Calu3 (cell line): Measurements from ENCODE around the gene ADGRE1. TPM values are rescaled to one million over a fixed set of nuclear protein-coding genes. Genes with fewer than 3 reads are reported as not detected.

Source experiments
- BruUV-seq: library from RNA; stranded (reverse); fragments of 400-500 nt; replicated peaks from 2 replicates; lab custom pipeline; 2021; lab: Mats Ljungman, UMichigan
- CTCF ChIA-PET: fragments of 300-600 bp; sonication (Branson Sonifier 250); formaldehyde crosslinking; loops from one replicate; lab custom pipeline; 2022; ENCODE audit warnings: antibody characterized with exemption; lab: Charles Lee
- DNase-seq: peaks from one replicate; pipeline ENCODE4 v3.0.0; 2022
- H3K27ac Mint-ChIP-seq: one replicate; pipeline ENCODE4 v1.8.0; 2022; ENCODE audit warnings: mixed read lengths; ENCODE audit not compliant: unreplicated experiment
- H3K27me3 Mint-ChIP-seq: one replicate; pipeline ENCODE4 v1.8.0; 2022; ENCODE audit warnings: mixed read lengths; ENCODE audit not compliant: unreplicated experiment
- H3K36me3 Mint-ChIP-seq: one replicate; pipeline ENCODE4 v1.8.0; 2022; ENCODE audit warnings: mild to moderate bottlenecking, moderate library complexity, mixed read lengths; ENCODE audit not compliant: insufficient read depth, unreplicated experiment
- H3K4me1 Mint-ChIP-seq: one replicate; pipeline ENCODE4 v1.8.0; 2022; ENCODE audit warnings: mild to moderate bottlenecking, low read depth, mixed read lengths; ENCODE audit not compliant: unreplicated experiment
- H3K4me3 Mint-ChIP-seq: one replicate; pipeline ENCODE4 v1.8.0; 2022; ENCODE audit warnings: mild to moderate bottlenecking, low read depth, moderate library complexity, mixed read lengths; ENCODE audit not compliant: unreplicated experiment
- H3K9me3 Mint-ChIP-seq: one replicate; pipeline ENCODE4 v1.8.0; 2022; ENCODE audit warnings: low read depth, mixed read lengths; ENCODE audit not compliant: unreplicated experiment
- CTCF ChIP-seq: fragments of 200-600 bp; IDR thresholded peaks from one replicate; pipeline ENCODE4 v1.8.0; 2022; ENCODE audit warnings: antibody characterized with exemption; ENCODE audit not compliant: unreplicated experiment
- intact Hi-C: fragments of 100-400 bp; cut with micrococcal nuclease; formaldehyde crosslinking; loops from one replicate; pipeline ENCODE4 v1.10.0; 2022; ENCODE audit not compliant: unreplicated experiment
- total RNA-seq: library from RNA; stranded (reverse); gene quantifications from 2 replicates; pipeline ENCODE4 v1.2.3, GENCODE V29; 2022

Gene ADGRE1
- total RNA-seq, 1 experiment from 2014 or later = not detected

DNA sequence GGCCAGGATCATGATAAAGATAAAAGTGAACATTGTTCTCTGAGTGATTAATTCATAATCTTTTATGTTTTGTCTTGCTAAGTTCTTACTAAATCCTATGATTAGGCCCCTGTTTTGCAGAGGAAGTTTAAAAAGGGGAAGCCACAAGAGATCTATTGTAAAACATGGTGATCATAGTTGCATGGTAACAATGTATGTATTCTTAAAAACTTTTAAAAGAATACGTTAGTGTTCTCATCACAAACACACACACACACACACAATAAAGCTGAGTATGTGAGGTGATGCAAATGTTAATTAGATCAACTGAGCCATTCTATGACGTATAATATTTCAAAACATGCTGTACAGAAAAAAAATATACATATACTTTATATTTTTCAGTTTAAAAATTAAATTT is 82.6 kb downstream of the ADGRE1 start:
- no peak overlapping the region for H3K4me3 Mint-ChIP-seq
- DNase-seq = no peak
- no peak for TF ChIP-seq CTCF
- H3K36me3 Mint-ChIP-seq = no peaks in the 10 kb centered on the region
- H3K27ac Mint-ChIP-seq = no peak overlapping the region
- intact Hi-C loops = no loop called here
- BruUV-seq = no TSS peak
- H3K4me1 Mint-ChIP-seq = no peaks in the 10 kb centered on the region
- CTCF ChIA-PET = no interaction called here
- H3K27me3 Mint-ChIP-seq = peaks cover 19% of the 10 kb centered on the region
- no peaks in the 10 kb centered on the region for H3K9me3 Mint-ChIP-seq

GRCh38 chr19:6970443-6970842 is 83.1 kb downstream of the ADGRE1 start:
- no peaks in the 10 kb centered on the region for H3K36me3 Mint-ChIP-seq
- BruUV-seq = no TSS peak
- no peak for TF ChIP-seq CTCF
- no peak overlapping the region for H3K4me3 Mint-ChIP-seq
- intact Hi-C loops = no loop called here
- no peaks in the 10 kb centered on the region for H3K9me3 Mint-ChIP-seq
- H3K27ac Mint-ChIP-seq = no peak overlapping the region
- H3K4me1 Mint-ChIP-seq = no peaks in the 10 kb centered on the region
- DNase-seq = no peak
- CTCF ChIA-PET = no interaction called here
- H3K27me3 Mint-ChIP-seq = peaks cover 19% of the 10 kb centered on the region

DNA sequence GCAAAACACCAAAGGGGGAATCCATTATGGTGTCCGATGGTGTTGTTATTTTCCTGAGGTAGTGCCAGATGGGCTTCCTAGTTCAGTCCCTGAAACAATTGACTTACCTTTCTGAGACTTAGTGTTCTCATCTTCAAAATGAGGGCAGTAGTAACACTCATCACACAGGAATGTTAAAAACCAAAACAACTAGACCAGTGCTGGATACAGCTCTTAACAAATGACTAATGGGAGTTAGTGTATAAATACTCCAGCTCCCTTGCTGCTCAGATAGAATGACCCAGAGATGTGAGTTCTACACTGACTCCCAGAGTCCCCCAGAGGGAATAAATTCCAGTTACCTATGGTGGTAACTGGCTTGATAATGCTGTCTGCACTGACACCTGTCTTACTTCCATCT is 84.0 kb downstream of the ADGRE1 start:
- Mint-ChIP-seq H3K27ac (no peak overlapping the region), H3K36me3 (no peaks in the 10 kb centered on the region), H3K4me1 (no peaks in the 10 kb centered on the region), H3K27me3 (peaks cover 19% of the 10 kb centered on the region), H3K4me3 (no peak overlapping the region), H3K9me3 (no peaks in the 10 kb centered on the region)
- CTCF ChIA-PET = no interaction called here
- intact Hi-C loops = no loop called here
- BruUV-seq = no TSS peak
- DNase-seq = no peak
- no peak for TF ChIP-seq CTCF

DNA sequence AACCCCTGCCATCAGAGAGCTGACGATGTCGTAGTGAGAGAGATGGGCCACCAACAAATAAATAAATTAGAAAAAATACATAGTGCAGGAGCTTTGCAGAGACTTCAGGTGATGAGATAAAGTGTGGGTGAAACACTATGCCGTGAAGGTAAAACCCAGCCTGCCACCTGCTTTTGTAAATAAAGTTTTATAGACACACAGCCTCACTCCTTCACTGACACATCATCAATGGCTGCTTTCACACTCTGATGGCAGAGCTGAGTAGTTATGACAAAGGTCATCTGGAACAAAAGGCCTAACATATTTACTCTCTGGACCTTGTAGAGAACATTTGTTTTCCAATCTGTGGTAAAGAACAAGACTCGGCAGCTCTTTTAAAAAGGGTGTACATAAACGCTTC is 88.8 kb downstream of the ADGRE1 start:
- TF ChIP-seq CTCF = no peak
- intact Hi-C loops = no loop called here
- CTCF ChIA-PET = no interaction called here
- H3K4me1 Mint-ChIP-seq = no peaks in the 10 kb centered on the region
- H3K36me3 Mint-ChIP-seq = no peaks in the 10 kb centered on the region
- no peak for DNase-seq
- no peak overlapping the region for H3K27ac Mint-ChIP-seq
- BruUV-seq = no TSS peak
- no peaks in the 10 kb centered on the region for H3K9me3 Mint-ChIP-seq
- H3K27me3 Mint-ChIP-seq = no peaks in the 10 kb centered on the region
- no peak overlapping the region for H3K4me3 Mint-ChIP-seq
